CD4-positive, alpha-beta T cell treated with Interleukin-6 for 4 hours (primary cell): Measurements from ENCODE around the gene PA2G4.

Source experiments
- DNase-seq: peaks from one replicate; pipeline ENCODE4 v3.0.0-alpha.2; 2020; ENCODE audit warnings: mixed read lengths

Gene PA2G4

DNA sequence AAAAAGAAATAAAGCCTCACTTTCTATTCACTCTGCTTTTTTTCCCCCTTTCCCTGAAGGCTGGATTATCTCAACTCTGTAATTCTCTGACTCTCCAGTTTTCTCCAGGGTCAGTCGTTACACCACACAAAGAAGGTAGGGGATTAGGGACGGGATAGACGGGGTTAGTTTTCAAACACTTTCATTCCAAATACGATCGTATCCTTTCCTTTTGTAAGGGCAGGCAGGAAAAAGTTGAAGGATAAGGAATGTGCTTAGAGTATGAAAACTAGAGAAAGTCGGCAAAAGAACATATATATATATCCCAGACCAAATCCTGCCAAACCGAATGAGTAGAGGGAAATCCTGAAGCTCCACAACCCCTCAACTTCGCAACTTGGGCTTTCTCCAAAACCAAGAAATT is 23.1 kb downstream of the PA2G4 start:
- no peak for DNase-seq

DNA sequence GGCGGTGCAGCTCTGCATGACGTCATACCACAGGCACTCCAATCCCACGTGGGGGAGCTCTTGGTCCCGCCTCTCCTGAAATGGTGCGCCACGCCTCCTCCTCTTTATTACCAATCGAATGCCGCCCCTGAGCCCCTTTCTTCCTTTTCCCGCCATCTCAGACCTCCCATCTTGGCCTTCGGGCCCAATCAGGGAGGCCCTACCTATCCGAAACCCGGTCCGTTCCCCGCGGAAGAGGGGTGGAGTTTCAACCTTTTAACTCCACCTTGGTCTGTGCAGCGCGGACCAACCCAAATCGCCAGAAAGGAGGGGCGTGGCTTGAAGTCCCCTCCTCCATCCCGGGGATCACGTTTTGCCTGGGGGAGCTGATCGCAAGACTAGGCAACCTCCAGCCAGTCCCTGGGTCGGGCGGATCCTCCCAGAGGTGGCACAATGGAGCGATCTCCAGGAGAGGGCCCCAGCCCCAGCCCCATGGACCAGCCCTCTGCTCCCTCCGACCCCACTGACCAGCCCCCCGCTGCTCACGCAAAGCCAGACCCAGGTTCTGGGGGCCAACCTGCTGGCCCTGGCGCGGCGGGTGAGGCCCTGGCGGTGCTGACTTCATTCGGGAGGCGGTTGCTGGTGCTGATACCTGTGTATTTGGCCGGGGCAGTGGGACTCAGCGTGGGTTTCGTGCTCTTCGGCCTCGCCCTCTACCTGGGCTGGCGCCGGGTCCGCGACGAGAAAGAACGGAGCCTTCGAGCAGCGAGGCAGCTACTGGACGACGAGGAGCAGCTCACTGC is 23.7 kb downstream of the PA2G4 start, which contains the start of gene ESYT1:
Gene ESYT1, plus strand, starts transcription at position 380 of the 782 bp plus-strand sequence. Its CDS starts 53 bp downstream, at position 433.
- DNase-seq, result peak; percentile 98

GRCh38 chr12:56128670-56129205 is 24.4 kb downstream of the PA2G4 start:
- DNase-seq, result no peak

DNA sequence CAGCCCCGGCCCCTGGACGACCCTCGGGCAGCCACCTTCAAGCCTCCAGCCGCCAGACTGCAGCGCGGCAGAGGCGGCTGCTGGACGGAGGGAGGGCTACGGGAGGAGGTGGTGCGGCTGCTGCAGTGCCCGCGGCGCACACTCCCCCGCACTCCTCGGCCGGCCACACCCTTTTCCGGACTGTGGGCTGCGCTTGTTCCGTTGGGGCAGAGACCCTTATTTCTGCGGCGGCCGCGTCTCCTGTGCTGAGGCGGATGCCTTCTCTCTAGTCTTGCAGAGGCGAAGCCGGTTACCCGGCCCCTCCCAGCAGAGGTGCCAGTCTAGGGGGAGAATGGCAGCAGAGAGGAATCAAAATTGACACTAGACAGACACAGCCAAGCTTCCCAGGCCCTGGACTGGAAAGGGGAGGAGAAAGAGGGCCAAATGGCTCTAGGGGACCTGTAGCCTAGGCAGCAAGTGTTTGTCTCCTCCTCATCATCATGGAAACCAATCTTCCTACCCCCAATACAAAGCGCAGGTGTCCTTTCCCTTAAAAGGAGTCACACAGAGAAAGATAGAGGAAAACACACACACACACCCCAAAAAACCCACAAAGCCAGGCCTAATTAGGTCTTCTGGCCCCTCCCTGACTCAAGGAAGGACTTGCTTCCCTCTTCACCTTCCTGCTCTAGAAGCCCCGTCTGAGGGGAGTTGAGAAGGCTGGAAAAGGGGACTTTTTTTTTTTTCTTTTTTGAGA is 25.0 kb downstream of the PA2G4 start:
- peak; percentile 82 for DNase-seq

DNA sequence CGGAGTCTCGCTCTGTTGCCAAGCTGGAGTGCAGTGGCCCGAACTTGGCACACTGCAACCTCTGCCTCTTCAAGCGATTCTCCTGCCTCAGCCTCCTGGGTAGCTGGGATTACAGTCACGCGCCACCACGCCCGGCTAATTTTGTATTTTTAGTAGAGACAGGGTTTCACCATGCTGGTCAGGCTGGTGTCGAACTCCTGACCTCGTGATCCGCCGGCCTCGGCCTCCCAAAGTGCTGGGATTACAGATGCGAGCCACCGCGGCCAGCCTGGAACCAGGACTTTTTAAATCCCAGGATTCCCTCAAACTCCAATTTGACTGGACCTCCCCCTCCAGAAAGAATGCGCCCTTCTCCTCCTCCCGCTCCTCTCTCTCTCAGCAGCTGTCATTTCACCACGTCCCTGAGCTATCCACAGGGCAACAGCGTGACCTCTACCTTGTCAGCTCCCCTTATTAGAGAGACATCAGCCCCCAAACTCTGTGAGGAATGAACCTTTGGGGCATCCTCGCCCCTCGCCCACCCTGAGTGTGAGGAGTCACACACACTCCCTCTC is 25.7 kb downstream of the PA2G4 start:
- DNase-seq, result no peak

- DNase-seq, result no peak
Measured at GRCh38 chr12:56130876-56131275, 26.5 kb downstream of the PA2G4 start.

GRCh38 chr12:56134897-56135296 is 30.5 kb downstream of the PA2G4 start:
- no peak for DNase-seq

DNA sequence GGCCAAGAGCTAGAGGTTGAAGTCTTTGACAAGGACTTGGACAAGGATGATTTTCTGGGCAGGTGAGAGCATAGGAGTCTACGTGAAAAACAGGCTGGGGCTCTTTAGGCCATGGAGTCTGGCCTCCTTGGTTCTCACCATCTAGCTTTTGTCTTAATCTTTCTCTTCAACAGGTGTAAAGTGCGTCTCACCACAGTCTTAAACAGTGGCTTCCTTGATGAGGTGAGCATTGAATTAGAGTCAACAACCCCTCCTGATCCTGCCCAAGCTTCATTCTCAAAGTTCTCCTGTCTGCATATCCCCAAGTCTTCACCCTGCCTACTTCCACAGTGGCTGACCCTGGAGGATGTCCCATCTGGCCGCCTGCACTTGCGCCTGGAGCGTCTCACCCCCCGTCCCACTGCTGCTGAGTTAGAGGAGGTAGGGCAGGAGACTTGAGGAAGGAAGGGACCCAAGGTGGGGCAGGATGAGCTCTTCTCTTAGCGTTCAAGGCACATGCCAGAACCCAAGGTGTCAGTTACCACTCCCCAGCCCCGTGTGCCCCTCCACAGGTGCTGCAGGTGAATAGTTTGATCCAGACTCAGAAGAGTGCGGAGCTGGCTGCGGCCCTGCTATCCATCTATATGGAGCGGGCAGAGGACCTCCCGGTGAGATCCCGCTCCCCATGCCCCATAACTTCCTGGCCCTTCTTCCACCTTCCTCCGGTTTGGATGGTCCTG is 33.7 kb downstream of the PA2G4 start:
- no peak for DNase-seq

GRCh38 chr12:56141946-56142784 is 37.8 kb downstream of the PA2G4 start:
- DNase-seq, result no peak

DNA sequence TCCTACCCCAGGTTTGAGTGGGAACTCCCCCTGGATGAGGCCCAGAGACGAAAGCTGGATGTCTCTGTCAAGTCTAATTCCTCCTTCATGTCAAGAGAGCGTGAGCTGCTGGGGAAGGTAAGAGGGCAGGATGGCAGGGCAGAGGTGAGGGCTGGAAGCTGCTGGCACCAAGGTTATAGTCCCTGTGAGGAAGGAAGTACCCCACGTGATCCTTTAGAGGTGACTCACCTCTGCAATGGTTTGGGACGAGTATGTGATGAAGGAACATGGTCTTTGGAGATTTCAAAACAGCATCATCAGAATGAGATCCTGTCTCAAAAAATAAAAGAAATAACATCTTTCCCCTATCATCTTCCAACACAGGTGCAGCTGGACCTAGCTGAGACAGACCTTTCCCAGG is 38.9 kb downstream of the PA2G4 start:
- peak; percentile 58 for DNase-seq

DNA sequence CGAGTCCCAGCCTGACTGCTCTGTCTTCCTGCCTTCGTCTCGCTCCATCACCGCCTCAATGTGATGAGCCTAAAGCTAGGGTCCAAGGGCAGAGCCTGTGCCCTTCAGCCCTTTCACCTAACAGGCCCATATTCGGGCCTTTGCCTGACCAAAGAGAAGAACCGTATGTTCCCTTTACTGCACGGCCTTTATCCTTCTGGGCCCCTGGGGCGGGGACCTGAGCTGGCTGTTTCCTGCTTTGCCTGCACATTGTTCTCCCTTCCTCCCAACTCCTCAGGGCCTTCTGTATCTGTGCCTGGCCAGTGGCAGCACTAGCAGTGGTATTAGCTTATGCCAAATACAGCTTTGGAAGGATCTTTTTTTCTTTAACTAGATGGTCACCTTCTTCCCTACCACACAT is 39.5 kb downstream of the PA2G4 start:
- DNase-seq, result no peak

DNA sequence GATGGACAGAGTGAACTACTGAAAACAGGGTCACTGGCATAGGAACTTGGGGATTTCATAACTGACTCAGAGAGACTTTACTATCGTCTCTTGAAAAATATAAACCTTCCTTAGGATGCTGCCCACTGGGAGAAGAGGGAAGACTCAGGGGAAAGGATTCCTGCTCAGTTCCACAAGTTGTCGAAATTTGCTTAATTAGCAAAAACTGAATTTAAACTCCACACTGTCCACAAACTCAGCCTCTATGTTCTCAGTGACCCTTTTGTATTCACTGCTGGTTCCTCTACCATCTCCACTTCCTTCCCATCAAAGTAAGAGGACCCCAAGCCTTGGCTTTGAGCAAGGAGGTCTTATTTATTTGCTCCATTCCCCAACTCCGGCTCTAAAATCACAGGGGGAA is 40.9 kb downstream of the PA2G4 start:
- DNase-seq, result no peak

- no peak for DNase-seq
Measured at GRCh38 chr12:56146492-56147460, 42.4 kb downstream of the PA2G4 start.

GRCh38 chr12:56150563-56150962 is 46.2 kb downstream of the PA2G4 start:
- DNase-seq, result no peak

- peak; percentile 77 for DNase-seq
Measured at GRCh38 chr12:56151672-56152131, 47.3 kb downstream of the PA2G4 start.

DNA sequence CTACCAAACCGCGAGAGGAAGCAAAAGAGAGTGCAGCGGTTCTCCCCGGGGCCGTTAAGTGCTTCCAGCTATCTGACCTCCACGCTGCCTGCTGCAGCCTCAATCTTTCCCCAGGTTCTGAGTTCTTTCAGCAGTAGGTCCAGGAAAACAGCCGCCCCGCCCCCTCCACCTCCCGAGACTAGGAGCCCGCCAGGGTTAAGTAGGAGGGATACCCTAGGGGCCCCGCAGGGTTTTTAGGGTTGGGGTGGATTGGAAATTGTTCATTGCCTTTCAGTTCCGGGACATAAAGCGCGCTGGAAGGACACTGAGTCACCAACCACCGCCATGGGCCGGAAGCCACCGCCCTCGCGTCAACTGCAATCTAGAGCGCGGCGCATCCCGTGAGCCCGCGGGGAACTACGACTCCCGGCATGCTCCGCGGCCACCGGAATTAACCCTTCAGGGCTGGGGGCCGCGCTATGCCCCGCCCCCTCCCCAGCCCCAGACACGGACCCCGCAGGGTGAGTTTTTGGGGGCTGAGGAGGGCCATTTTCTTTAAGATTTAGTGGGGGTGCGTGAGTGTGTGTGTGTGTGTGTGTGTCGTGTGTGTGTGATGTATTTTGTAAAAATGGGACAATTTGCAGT is 47.9 kb downstream of the PA2G4 start, which contains the start of gene MYL6B:
Gene MYL6B, plus strand, starts transcription at position 456 of the 624 bp plus-strand sequence. CDS start 1,332 bp downstream, outside the sequence.
- peak; percentile 96 for DNase-seq

- DNase-seq, result no peak
Measured at GRCh38 chr12:56152756-56153677, 48.7 kb downstream of the PA2G4 start.

- DNase-seq, result no peak
Measured at GRCh38 chr12:56153678-56154065, 49.3 kb downstream of the PA2G4 start.
